Measurements from ENCODE around the gene TBC1D24.

- TF ChIP-seq CTCF (IDR thresholded peaks at IDR 0.05) = no peak
- no peak for TF ChIP-seq ZFX (IDR thresholded peaks at IDR 0.05; ENCODE audit: borderline replicate concordance)
These were observed 2.0 kb upstream of the TBC1D24 start for GRCh38 chr16:2472885-2473445.

Data from 22Rv1 (cell line).